Peyer's patch (tissue), 4 donors: ENCODE results near the gene GCN1. TPM values are rescaled to one million over a fixed set of nuclear protein-coding genes. Genes with fewer than 3 reads are reported as not detected.

Experiments
- DNase-seq, 3 donors: peaks; one replicate each; pipeline ENCODE4 v3.0.0-alpha.2; 2017 to 2019
- H3K27ac ChIP-seq, 4 donors: fragments of 200-600 bp; sonication (generic); one replicate each; pipeline ENCODE4 v1.5.1; 2016 to 2019
- H3K27me3 ChIP-seq, 2 donors: fragments of 200-600 bp; sonication (generic); one replicate each; pipeline ENCODE4 v1.5.1; 2019
- H3K36me3 ChIP-seq, 3 donors: fragments of 200-600 bp; sonication (generic); one replicate each; pipeline ENCODE4 v1.5.1; 2016 to 2019
- H3K4me1 ChIP-seq, 4 donors: fragments of 200-600 bp; sonication (generic); one replicate each; pipeline ENCODE4 v1.5.1; 2016 to 2019
- H3K4me3 ChIP-seq, 4 donors: fragments of 200-600 bp; sonication (generic); 1 replicate in 3 of 4; 2 replicates in 1 of 4; pipeline ENCODE4 v1.5.1; 2016 to 2019; ENCODE audit warnings: mild to moderate bottlenecking in 1 of 4
- H3K9me3 ChIP-seq, 4 donors: fragments of 200-600 bp; sonication (generic); one replicate each; pipeline ENCODE4 v1.5.1; 2016 to 2019; ENCODE audit warnings: mild to moderate bottlenecking in 1 of 4
- POLR2A ChIP-seq, 2 donors: fragments of 450-650 bp; IDR thresholded peaks; one replicate each; pipeline ENCODE4 v1.5.1; 2017; ENCODE audit warnings: antibody characterized with exemption in 2 of 2, mild to moderate bottlenecking in 2 of 2, moderate library complexity in 2 of 2
- small RNA-seq, 2 donors: library from RNA; depleted of rRNA; stranded (forward); fragments of <200 nt; gene quantifications; one replicate each; pipeline ENCODE3, GENCODE V24; 2016
- total RNA-seq, 4 donors: library from RNA; depleted of rRNA; stranded (reverse); fragments of >200 nt; gene quantifications; one replicate each; pipeline ENCODE4 v1.1.0, GENCODE V29; 2016
- TF ChIP-seq, protein P1 (sequence below), 6 experiments: fragments of 450-650 bp in 4 of 6; fragments of 200-600 bp in 2 of 6; sonication (generic) in 1 of 6; IDR thresholded peaks; one replicate each; pipeline ENCODE4 v1.5.1; 2017 to 2019; ENCODE audit warnings: antibody characterized with exemption in 6 of 6, mild to moderate bottlenecking in 3 of 6, moderate library complexity in 1 of 6

Gene GCN1
- total RNA-seq, 4 donors from 2014 or later: 64.1 to 171 (median 126) TPM

DNA sequence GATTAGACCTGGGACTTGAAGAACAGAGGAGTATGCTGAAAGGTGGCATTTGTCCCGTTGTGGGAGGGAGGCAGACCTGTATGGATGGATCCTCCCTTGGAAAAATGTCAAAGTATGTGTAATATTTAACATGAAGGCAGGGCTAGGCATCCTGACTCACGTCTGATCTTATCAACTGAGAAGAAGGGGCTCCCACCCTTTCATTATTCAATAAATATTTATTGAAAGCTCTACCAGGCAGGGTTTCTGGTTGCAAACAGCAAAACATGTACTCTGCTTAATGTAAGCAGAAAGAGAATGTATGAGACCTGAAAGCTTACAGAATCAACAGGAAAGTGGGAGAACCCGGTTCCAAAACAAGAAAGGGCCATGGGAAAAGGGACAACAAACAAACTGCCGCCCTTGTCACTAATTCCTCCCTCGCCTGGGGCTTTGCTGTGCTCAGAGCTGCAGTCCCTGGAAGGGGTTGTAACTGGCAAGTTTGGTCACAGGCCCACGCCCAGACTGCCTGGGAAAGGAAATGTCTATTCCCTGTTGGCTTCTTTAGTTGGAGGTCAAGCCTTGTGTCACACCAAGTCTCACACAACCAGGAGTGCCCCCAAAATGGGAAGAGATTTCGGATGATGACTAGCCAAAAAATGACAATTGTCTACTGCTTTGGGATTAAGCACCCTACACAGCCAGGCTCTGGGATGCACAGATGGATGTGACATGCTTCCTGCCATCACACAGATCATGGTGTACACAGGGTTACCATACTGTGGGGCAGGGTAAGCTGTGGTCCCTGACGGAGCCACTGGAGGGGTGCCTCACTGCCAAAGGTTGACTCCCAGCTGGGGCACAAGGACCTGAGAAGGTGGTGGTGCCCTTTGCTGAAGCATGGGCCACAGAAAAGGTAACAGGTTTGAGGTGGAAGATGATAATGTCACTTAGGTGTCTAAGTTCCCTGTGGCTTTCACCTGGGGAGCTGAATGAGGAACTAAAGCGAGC is 114.8 kb downstream of the GCN1 start:
- H3K4me1 ChIP-seq: peaks cover 0 to 5% (median 0%) of the 10 kb centered on the region in 4 donors
- H3K4me3 ChIP-seq: no peak overlapping the region
- H3K36me3 ChIP-seq: no peaks in the 10 kb centered on the region
- peak in 1 of 3 donors; percentile 47 for DNase-seq
- TF ChIP-seq, protein P1, sequence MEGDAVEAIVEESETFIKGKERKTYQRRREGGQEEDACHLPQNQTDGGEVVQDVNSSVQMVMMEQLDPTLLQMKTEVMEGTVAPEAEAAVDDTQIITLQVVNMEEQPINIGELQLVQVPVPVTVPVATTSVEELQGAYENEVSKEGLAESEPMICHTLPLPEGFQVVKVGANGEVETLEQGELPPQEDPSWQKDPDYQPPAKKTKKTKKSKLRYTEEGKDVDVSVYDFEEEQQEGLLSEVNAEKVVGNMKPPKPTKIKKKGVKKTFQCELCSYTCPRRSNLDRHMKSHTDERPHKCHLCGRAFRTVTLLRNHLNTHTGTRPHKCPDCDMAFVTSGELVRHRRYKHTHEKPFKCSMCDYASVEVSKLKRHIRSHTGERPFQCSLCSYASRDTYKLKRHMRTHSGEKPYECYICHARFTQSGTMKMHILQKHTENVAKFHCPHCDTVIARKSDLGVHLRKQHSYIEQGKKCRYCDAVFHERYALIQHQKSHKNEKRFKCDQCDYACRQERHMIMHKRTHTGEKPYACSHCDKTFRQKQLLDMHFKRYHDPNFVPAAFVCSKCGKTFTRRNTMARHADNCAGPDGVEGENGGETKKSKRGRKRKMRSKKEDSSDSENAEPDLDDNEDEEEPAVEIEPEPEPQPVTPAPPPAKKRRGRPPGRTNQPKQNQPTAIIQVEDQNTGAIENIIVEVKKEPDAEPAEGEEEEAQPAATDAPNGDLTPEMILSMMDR (IDR thresholded peaks at IDR 0.05): no peak
- no peak for TF ChIP-seq POLR2A (IDR thresholded peaks at IDR 0.05)
- H3K27me3 ChIP-seq: no peaks in the 10 kb centered on the region
- H3K27ac ChIP-seq: peak overlapping the region in 1 of 4 donors; percentile 50
- no peaks in the 10 kb centered on the region for H3K9me3 ChIP-seq

DNA sequence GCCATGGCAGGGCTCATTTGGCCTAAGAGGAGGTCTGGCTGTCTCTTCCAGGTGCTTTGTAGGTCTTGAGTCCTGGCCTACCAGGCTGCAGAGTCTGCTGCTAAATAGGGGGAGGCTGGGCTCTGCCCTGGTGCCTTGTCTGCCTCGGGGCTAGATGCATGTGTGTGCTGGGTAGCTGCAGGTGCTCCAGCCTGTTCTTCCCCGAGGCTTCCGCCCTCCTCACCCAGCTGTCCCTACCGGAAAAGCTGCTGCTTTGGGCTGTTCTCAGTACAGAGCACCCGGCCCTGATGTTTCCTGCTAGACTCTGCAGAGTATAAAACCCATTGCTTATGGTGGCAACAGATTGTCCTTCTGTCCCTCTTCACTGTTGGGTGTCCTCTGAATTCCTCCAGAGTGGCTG is 115.6 kb downstream of the GCN1 start:
- peak overlapping the region in 1 of 4 donors; percentile 38 for H3K27ac ChIP-seq
- H3K4me1 ChIP-seq: peaks cover 0 to 5% (median 0%) of the 10 kb centered on the region in 4 donors
- no peaks in the 10 kb centered on the region for H3K9me3 ChIP-seq
- no peak overlapping the region for H3K4me3 ChIP-seq
- TF ChIP-seq, protein P1 (IDR thresholded peaks at IDR 0.05): no peak
- TF ChIP-seq POLR2A (IDR thresholded peaks at IDR 0.05): no peak
- no peaks in the 10 kb centered on the region for H3K27me3 ChIP-seq
- no peaks in the 10 kb centered on the region for H3K36me3 ChIP-seq
- DNase-seq: peak in 1 of 3 donors; percentile 42

DNA sequence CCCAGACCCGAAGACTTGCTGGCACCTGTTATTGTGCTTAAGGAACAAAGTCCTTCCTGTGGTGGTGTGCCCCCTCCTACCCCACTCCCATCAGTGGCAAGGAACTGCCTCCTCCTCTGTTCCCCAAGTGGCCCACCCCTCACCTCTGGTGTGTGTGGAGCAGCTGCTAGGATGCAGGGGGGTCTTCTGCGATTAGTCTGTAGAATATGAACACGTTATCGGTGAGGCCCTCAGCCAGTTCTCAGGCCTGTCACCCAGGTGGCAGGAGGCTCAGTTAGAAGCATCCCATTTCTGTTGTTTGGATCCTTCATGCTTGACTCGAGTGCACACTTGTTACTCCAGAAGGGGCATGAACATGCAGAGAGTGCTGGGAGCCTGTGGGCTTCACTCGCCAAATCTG is 117.3 kb downstream of the GCN1 start:
- Histone ChIP-seq H3K9me3 (no peaks in the 10 kb centered on the region), H3K27ac (no peak overlapping the region), H3K4me3 (no peak overlapping the region), H3K4me1 (peaks cover 0 to 5% (median 0%) of the 10 kb centered on the region in 4 donors), H3K27me3 (no peaks in the 10 kb centered on the region), H3K36me3 (no peaks in the 10 kb centered on the region)
- DNase-seq: peak in 1 of 3 donors; percentile 24
- no peak for TF ChIP-seq POLR2A (IDR thresholded peaks at IDR 0.05)
- TF ChIP-seq, protein P1 (IDR thresholded peaks at IDR 0.05): no peak

Small RNAs within 50 kb of the gene (small RNA-seq; reads per million reads assigned to genes)
- gene MIR4498: 0 to 0.06 reads per million in 2 donors

Other genes starting within 250 kb of the GCN1 start
- gene BICDL1, start 205.5 kb downstream of the GCN1 start, total RNA-seq: 10 to 100 TPM in 2 of 4 donors, 1 to 10 TPM in 2; 9.1 to 17.3 (median 12.0) TPM
- 10 to 100 TPM; 16.6 to 22.5 (median 19.1) TPM for gene RAB35, start 78.0 kb downstream of the GCN1 start, total RNA-seq
- 1,000 to 10,000 TPM; 1,101 to 2,555 (median 1,343) TPM for gene RPLP0, start 6.4 kb upstream of the GCN1 start, total RNA-seq
- 100 to 1,000 TPM; 138 to 204 (median 177) TPM for gene PXN, start 71.0 kb upstream of the GCN1 start, total RNA-seq
- under 1 TPM; under 0.01 TPM for gene RNU4-2, start 97.2 kb upstream of the GCN1 start, total RNA-seq
- gene RNU4-1, start 98.5 kb upstream of the GCN1 start, total RNA-seq: under 1 TPM; under 0.01 TPM
- gene SIRT4, start 107.6 kb upstream of the GCN1 start, total RNA-seq: 1 to 10 TPM; 3.2 to 6.3 (median 4.2) TPM
- not detected for gene PLA2G1B, start 133.1 kb upstream of the GCN1 start, total RNA-seq
- 1 to 10 TPM; 1.6 to 5.8 (median 4.2) TPM for gene MSI1, start 174.4 kb upstream of the GCN1 start, total RNA-seq
- gene COX6A1, start 243.4 kb upstream of the GCN1 start, total RNA-seq: 1,000 to 10,000 TPM in 2 of 4 donors, 100 to 1,000 TPM in 2; 175 to 1,520 (median 1,006) TPM